Naive B cell (primary cell): ENCODE measurements around the gene TNS2. TPM values are rescaled to one million over a fixed set of nuclear protein-coding genes. Genes with fewer than 3 reads are reported as not detected.
"Not testable (repeated sequence)": the region's sequence is repeated elsewhere in the genome, so short reads cannot be mapped to it uniquely, and the experiment has no call there.

Experiments
- ATAC-seq, 2 donors: fragments of 150-1000 bp; cut with Tn5 transposase; 2 replicates each; pipeline ENCODE4 v1.10.0; 2021; ENCODE audit warnings: low read depth in 2 of 2, mild to moderate bottlenecking in 2 of 2, moderate library complexity in 2 of 2
- DNase-seq: peaks from one replicate; pipeline ENCODE4 v3.0.0; 2022
- H3K27ac Mint-ChIP-seq, 6 donors: one replicate each; pipeline ENCODE4 v1.8.0; 2020 to 2022; ENCODE audit warnings: mild to moderate bottlenecking in 6 of 6, mixed read lengths in 6 of 6, moderate library complexity in 5 of 6, inconsistent platforms in 2 of 6
- H3K27me3 Mint-ChIP-seq, 3 donors: one replicate each; pipeline ENCODE4 v1.8.0; 2021 to 2022; ENCODE audit warnings: mixed read lengths in 3 of 3, mild to moderate bottlenecking in 1 of 3
- H3K36me3 Mint-ChIP-seq, 2 donors: one replicate each; pipeline ENCODE4 v1.8.0; 2020 to 2022; ENCODE audit warnings: mixed read lengths in 2 of 2, inconsistent platforms in 1 of 2, mild to moderate bottlenecking in 1 of 2
- H3K4me1 Mint-ChIP-seq, 3 donors: one replicate each; pipeline ENCODE4 v1.8.0; 2020 to 2022; ENCODE audit warnings: mixed read lengths in 3 of 3, inconsistent platforms in 1 of 3, mild to moderate bottlenecking in 1 of 3, moderate library complexity in 1 of 3
- H3K4me3 Mint-ChIP-seq, 8 donors: one replicate each; pipeline ENCODE4 v1.8.0; 2020 to 2022; ENCODE audit warnings: mild to moderate bottlenecking in 8 of 8, mixed read lengths in 8 of 8, moderate library complexity in 8 of 8, inconsistent platforms in 2 of 8
- H3K9me3 Mint-ChIP-seq, 7 donors: one replicate each; pipeline ENCODE4 v1.8.0; 2020 to 2022; ENCODE audit warnings: mixed read lengths in 7 of 7, mild to moderate bottlenecking in 5 of 7, inconsistent platforms in 2 of 7, moderate library complexity in 1 of 7
- polyA plus RNA-seq, 6 donors: library from polyadenylated mRNA; unstranded; fragments of 300-500 nt; fragmentation: Illumina TruSeq; gene quantifications; one replicate each; pipeline ENCODE4 v1.2.3, GENCODE V29; 2021; ENCODE audit warnings: low read depth in 6 of 6

TNS2 gene
- polyA plus RNA-seq, 6 donors from 2014 or later: 0.05 to 0.91 (median 0.47) TPM; not detected in 1

GRCh38 chr12:53090105-53090504 is 40.2 kb downstream of the TNS2 start:
- DNase-seq (no peak), ATAC-seq (no peak)
- no peaks in the 10 kb centered on the region for H3K36me3 Mint-ChIP-seq
- peaks cover 4 to 55% (median 41%) of the 10 kb centered on the region in 3 donors for H3K27me3 Mint-ChIP-seq
- H3K4me1 Mint-ChIP-seq: no peaks in the 10 kb centered on the region
- no peak overlapping the region for H3K4me3 Mint-ChIP-seq
- H3K27ac Mint-ChIP-seq: no peak overlapping the region
- no peaks in the 10 kb centered on the region for H3K9me3 Mint-ChIP-seq

GRCh38 chr12:53090554-53090953 is 40.7 kb downstream of the TNS2 start:
- no peaks in the 10 kb centered on the region for H3K4me1 Mint-ChIP-seq
- H3K27me3 Mint-ChIP-seq: peaks cover 4 to 54% (median 39%) of the 10 kb centered on the region in 3 donors
- ATAC-seq: no peak
- H3K27ac Mint-ChIP-seq: no peak overlapping the region
- no peaks in the 10 kb centered on the region for H3K9me3 Mint-ChIP-seq
- H3K36me3 Mint-ChIP-seq: no peaks in the 10 kb centered on the region
- no peak overlapping the region for H3K4me3 Mint-ChIP-seq
- no peak for DNase-seq

- Mint-ChIP-seq H3K9me3 (no peaks in the 10 kb centered on the region), H3K4me1 (peaks cover 0 to 3% (median under 1%) of the 10 kb centered on the region in 3 donors), H3K27ac (no peak overlapping the region), H3K36me3 (no peaks in the 10 kb centered on the region), H3K27me3 (peaks cover 5 to 50% (median 35%) of the 10 kb centered on the region in 3 donors), H3K4me3 (no peak overlapping the region)
- no peak for DNase-seq
- ATAC-seq: no peak
Observed at GRCh38 chr12:53091756-53092155, 41.9 kb downstream of the TNS2 start.

DNA sequence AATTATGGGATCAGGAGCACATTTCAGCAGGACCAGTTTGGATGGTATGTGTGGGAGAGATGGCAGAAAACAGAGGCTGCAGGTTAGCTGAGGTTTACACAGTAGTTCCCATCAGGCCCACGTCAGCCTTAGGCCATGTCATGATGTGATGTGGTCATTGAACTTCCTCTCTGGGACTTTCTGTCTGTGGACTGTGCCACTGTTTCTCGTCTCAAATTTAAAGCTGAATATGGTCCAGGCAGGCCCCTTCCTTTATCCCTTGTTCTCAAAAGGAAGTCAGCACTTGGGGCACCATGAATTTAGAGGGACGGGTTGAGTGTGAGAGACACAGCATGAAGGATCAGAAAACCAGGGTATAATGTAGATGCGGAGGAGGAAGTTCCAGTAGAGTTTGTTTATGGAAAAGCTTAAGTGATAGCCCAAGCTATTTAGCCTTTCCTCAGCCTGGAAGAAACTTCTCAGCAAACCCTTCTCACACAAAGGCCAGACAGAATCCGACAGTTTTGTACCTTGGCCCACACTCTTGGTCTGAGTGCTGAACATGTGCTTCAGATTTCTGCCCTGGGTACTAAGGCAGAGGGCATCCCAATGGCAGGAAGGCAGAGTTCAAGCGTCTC is 44.0 kb downstream of the TNS2 start:
- Mint-ChIP-seq H3K36me3 (no peaks in the 10 kb centered on the region), H3K9me3 (no peaks in the 10 kb centered on the region), H3K27me3 (peaks cover 7 to 48% (median 36%) of the 10 kb centered on the region in 3 donors), H3K4me3 (peak overlapping the region in 1 of 8 donors; percentile 22), H3K27ac (peak overlapping the region in 1 of 6 donors; percentile 5), H3K4me1 (peaks cover 16 to 22% (median 18%) of the 10 kb centered on the region in 3 donors)
- DNase-seq (no peak), ATAC-seq (no peak)

DNA sequence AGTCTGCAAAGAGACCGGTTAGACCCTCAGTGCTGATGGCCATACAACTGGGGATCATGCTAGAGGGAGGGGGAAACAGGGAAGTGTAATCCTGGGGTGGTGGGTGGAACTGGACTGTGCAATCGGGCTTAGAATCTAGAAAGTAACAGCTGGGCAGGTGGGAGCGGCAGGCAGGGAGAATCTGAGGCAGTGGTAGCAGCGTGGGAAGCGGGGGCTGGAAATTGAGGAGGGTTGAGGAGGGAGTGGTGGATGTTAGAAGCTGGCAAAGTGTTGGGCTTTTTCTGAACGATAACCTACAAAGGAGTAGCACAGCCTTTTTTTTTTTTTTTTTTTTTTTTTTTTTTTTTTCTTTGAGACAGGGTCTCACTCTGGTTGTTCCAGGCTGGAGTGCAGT is 44.5 kb downstream of the TNS2 start:
- Mint-ChIP-seq H3K9me3 (no peaks in the 10 kb centered on the region), H3K27me3 (peaks cover 7 to 44% (median 36%) of the 10 kb centered on the region in 3 donors), H3K4me1 (peaks cover 20 to 27% (median 23%) of the 10 kb centered on the region in 3 donors), H3K27ac (peak overlapping the region in 1 of 6 donors; percentile 5), H3K4me3 (peak overlapping the region in 2 of 8 donors; percentile 3 to 22), H3K36me3 (no peaks in the 10 kb centered on the region)
- DNase-seq (no peak), ATAC-seq (no peak)

- H3K27ac Mint-ChIP-seq, H3K36me3 Mint-ChIP-seq, H3K9me3 Mint-ChIP-seq, ATAC-seq, DNase-seq: not testable (repeated sequence)
- peak overlapping the region in 3 of 8 donors; percentile 12 to 22 (median 18) for H3K4me3 Mint-ChIP-seq
- H3K27me3 Mint-ChIP-seq: peaks cover 7 to 44% (median 36%) of the 10 kb centered on the region in 3 donors
- peaks cover 22 to 28% (median 24%) of the 10 kb centered on the region in 3 donors for H3K4me1 Mint-ChIP-seq
Observed at GRCh38 chr12:53094796-53095595, 45.1 kb downstream of the TNS2 start.

- H3K36me3 Mint-ChIP-seq, H3K27ac Mint-ChIP-seq, H3K9me3 Mint-ChIP-seq, DNase-seq, ATAC-seq: not testable (repeated sequence)
- Mint-ChIP-seq H3K27me3 (peaks cover 7 to 40% (median 36%) of the 10 kb centered on the region in 3 donors), H3K4me1 (peaks cover 22 to 28% (median 24%) of the 10 kb centered on the region in 3 donors), H3K4me3 (peak overlapping the region in 2 of 8 donors; percentile 12 to 18)
Observed at GRCh38 chr12:53095596-53095895, 45.7 kb downstream of the TNS2 start.

DNA sequence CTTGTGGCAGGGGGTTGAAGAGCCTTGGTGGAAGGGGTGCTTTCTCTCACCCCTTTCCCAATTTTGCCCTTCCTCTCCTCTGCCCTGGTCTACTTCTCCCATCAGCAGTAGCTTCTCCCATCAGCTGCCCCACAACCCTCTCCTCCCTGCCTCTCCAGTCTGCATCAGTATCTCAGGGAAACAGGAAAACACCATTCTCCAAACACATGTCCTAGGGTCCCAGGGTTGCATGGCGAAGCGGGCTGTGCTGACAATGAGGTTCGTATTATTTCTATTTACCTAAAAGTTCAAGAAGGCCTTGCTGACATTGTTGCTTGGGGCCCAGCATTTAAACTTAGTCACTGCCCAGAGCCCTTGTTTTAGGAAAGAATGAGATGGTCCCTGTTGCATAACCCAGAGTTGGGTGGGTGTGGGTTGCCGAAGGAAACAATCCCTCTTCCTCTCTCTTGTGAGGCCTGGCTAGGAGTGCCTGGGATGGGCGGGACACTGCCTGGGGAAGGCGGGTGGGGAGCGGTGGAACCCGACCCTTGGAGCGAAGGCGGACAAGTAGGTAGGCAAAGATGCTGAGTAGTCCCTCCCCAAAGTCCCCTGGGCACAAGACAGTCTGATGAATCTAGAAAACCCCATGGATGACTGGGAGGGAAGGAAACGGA is 46.4 kb downstream of the TNS2 start:
- DNase-seq (no peak), ATAC-seq (no peak)
- Mint-ChIP-seq H3K4me1 (peaks cover 22 to 28% (median 24%) of the 10 kb centered on the region in 3 donors), H3K4me3 (peak overlapping the region in 6 of 8 donors; percentile 2 to 71 (median 65)), H3K27me3 (peaks cover 7 to 37% (median 35%) of the 10 kb centered on the region in 3 donors), H3K36me3 (no peaks in the 10 kb centered on the region), H3K9me3 (no peaks in the 10 kb centered on the region), H3K27ac (no peak overlapping the region)

GRCh38 chr12:53096759-53097158 is 46.9 kb downstream of the TNS2 start:
- ATAC-seq (no peak), DNase-seq (no peak)
- Mint-ChIP-seq H3K36me3 (no peaks in the 10 kb centered on the region), H3K4me3 (peak overlapping the region; percentile 65 to 90 (median 84)), H3K27me3 (peaks cover 7 to 32% (median 29%) of the 10 kb centered on the region in 3 donors), H3K27ac (peak overlapping the region in 2 of 6 donors; percentile 14 to 60), H3K4me1 (peaks cover 22 to 28% (median 24%) of the 10 kb centered on the region in 3 donors), H3K9me3 (no peaks in the 10 kb centered on the region)

GRCh38 chr12:53097207-53097563 is 47.3 kb downstream of the TNS2 start:
- no peak for DNase-seq
- ATAC-seq: no peak
- H3K27me3 Mint-ChIP-seq: peaks cover 7 to 28% (median 25%) of the 10 kb centered on the region in 3 donors
- H3K36me3 Mint-ChIP-seq: no peaks in the 10 kb centered on the region
- peak overlapping the region in 3 of 6 donors; percentile 14 to 60 (median 19) for H3K27ac Mint-ChIP-seq
- H3K9me3 Mint-ChIP-seq: no peaks in the 10 kb centered on the region
- H3K4me1 Mint-ChIP-seq: peaks cover 22 to 28% (median 25%) of the 10 kb centered on the region in 3 donors
- peak overlapping the region; percentile 65 to 90 (median 84) for H3K4me3 Mint-ChIP-seq

DNA sequence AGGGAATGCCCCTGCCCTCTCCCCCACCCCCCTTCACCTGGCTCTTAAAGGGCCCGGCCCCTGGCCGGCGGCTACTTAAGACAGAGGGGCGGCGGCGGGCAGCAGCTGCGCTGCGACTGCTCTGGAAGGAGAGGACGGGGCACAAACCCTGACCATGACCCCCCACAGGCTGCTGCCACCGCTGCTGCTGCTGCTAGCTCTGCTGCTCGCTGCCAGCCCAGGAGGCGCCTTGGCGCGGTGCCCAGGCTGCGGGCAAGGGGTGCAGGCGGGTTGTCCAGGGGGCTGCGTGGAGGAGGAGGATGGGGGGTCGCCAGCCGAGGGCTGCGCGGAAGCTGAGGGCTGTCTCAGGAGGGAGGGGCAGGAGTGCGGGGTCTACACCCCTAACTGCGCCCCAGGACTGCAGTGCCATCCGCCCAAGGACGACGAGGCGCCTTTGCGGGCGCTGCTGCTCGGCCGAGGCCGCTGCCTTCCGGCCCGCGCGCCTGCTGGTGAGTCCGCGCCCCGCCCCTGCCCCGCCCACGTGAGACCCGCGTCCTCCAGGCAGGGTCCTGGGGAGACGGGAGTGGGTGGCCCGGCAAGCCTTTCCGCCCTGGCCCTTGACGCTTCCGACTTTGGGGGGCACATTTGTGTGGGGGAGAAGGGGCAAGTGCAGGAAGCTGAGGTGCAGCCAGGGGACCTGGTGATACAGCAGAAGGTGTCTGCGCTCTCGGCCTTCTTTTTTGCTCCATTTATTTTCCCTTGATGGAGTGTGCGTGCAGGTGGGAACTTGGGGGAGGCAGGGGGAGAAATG is 47.9 kb downstream of the TNS2 start, which contains the start of gene IGFBP6:
IGFBP6 (plus strand) TSS at position 104 of the 790 bp plus-strand sequence; CDS start at position 155, 51 bp downstream.
- Mint-ChIP-seq H3K36me3 (no peaks in the 10 kb centered on the region), H3K27me3 (peaks cover 7 to 26% (median 23%) of the 10 kb centered on the region in 3 donors), H3K27ac (peak within 1 kb of the TSS in 3 of 6 donors; percentile 14 to 62 (median 60)), H3K9me3 (no peaks in the 10 kb centered on the region), H3K4me1 (peaks cover 22 to 29% (median 29%) of the 10 kb centered on the region in 3 donors), H3K4me3 (peak within 1 kb of the TSS; percentile 65 to 90 (median 88))
- peak; percentile 75 to 82 for ATAC-seq
- DNase-seq: peak; percentile 60

DNA sequence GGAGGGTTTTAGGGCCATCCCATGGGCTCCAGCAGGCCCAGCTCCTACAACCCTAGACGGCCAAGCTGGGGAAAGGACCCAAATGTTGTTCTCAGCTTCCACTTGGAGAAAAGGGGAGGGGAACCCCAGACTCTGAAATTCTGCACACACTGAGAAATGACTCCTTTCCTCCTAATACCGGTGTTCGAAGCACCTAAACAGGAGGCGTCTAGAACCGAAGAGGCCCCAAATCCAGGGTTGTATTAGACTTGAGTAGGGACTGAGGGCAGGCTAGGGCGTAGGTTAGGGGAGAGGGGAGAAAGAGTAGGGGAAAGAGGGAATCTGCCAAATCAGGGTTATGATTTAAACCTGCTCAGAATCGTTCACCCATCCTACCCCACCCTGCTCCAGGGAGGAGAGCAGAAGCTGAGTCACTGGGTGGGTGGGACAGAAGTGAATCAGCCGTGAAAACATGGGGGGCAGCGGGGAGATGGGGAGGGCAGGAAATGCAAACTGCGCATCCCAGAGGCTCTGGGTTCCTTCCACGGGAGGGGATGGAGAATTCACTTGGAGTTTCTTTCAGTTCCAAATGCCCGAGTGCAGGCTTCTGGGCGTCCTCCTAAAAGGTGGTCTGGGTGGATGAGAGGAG is 48.6 kb downstream of the TNS2 start:
- ATAC-seq (no peak), DNase-seq (no peak)
- Mint-ChIP-seq H3K27ac (peak overlapping the region in 1 of 6 donors; percentile 62), H3K4me3 (peak overlapping the region; percentile 65 to 90 (median 84)), H3K4me1 (peaks cover 25 to 35% (median 35%) of the 10 kb centered on the region in 3 donors), H3K27me3 (peaks cover 7 to 23% (median 21%) of the 10 kb centered on the region in 3 donors), H3K9me3 (no peaks in the 10 kb centered on the region), H3K36me3 (no peaks in the 10 kb centered on the region)
